GM23338 (cell line): ENCODE data around the gene SNPH. TPM values are rescaled to one million over a fixed set of nuclear protein-coding genes. Genes with fewer than 3 reads are reported as not detected.

ENCODE experiments used
- ATAC-seq: fragments of 200-7000 bp; cut with Tn5 transposase; 3 replicates; pipeline ENCODE4 v1.9.1; 2020
- DNase-seq: peaks from one replicate; pipeline ENCODE4 v3.0.0-alpha.2; 2015; ENCODE audit warnings: low spot score
- H2AFZ ChIP-seq: fragments of 200-600 bp; sonication (generic); 2 replicates; pipeline ENCODE4 v1.8.0; 2016; ENCODE audit warnings: antibody characterized with exemption, mild to moderate bottlenecking, moderate library complexity
- H3F3A ChIP-seq: fragments of 200-600 bp; sonication (generic); replicated peaks from 2 replicates; pipeline ENCODE4 v1.8.0; 2017; ENCODE audit warnings: antibody characterized with exemption, mixed run types, low read depth
- H3K27ac ChIP-seq: fragments of 200-600 bp; sonication (generic); 2 replicates; pipeline ENCODE4 v1.6.1; 2016; ENCODE audit warnings: low read depth
- H3K27me3 ChIP-seq: fragments of 200-600 bp; sonication (generic); 2 replicates; pipeline ENCODE4 v1.8.0; 2016; ENCODE audit warnings: mild to moderate bottlenecking, mixed run types, moderate library complexity; ENCODE audit not compliant: insufficient read depth
- H3K36me3 ChIP-seq: fragments of 200-600 bp; sonication (generic); 2 replicates; pipeline ENCODE4 v1.8.0; 2016; ENCODE audit warnings: mild to moderate bottlenecking; ENCODE audit not compliant: insufficient read depth
- H3K4me1 ChIP-seq: fragments of 200-600 bp; sonication (generic); 2 replicates; pipeline ENCODE4 v1.8.0; 2016; ENCODE audit warnings: mild to moderate bottlenecking, moderate library complexity; ENCODE audit not compliant: insufficient read depth
- H3K4me2 ChIP-seq: fragments of 200-600 bp; sonication (generic); 2 replicates; pipeline ENCODE4 v1.7.1; 2017; ENCODE audit warnings: mixed run types
- H3K4me3 ChIP-seq: fragments of 200-600 bp; sonication (generic); 2 replicates; pipeline ENCODE4 v1.6.1; 2016; ENCODE audit warnings: mixed run types
- H3K79me2 ChIP-seq: fragments of 200-600 bp; sonication (generic); replicated peaks from 2 replicates; pipeline ENCODE4 v1.8.0; 2017; ENCODE audit warnings: mild to moderate bottlenecking; ENCODE audit not compliant: insufficient read depth
- H3K9me2 ChIP-seq: fragments of 200-600 bp; sonication (generic); 2 replicates; pipeline ENCODE4 v1.8.0; 2017; ENCODE audit not compliant: insufficient read depth
- H4K20me1 ChIP-seq: fragments of 200-600 bp; sonication (generic); replicated peaks from 2 replicates; pipeline ENCODE4 v1.8.0; 2017; ENCODE audit warnings: mild to moderate bottlenecking; ENCODE audit not compliant: insufficient read depth
- H3K27ac Mint-ChIP-seq: 2 replicates; pipeline ENCODE4 v1.8.0; 2020; ENCODE audit warnings: inconsistent platforms, mild to moderate bottlenecking, moderate library complexity, mixed read lengths
- H3K27me3 Mint-ChIP-seq: 3 replicates; pipeline ENCODE4 v1.8.0; 2022; ENCODE audit warnings: low read depth, mild to moderate bottlenecking, moderate library complexity, mixed read lengths, inconsistent platforms; ENCODE audit not compliant: insufficient read depth, poor library complexity
- H3K36me3 Mint-ChIP-seq: 3 replicates; pipeline ENCODE4 v1.8.0; 2021; ENCODE audit warnings: low read depth, mild to moderate bottlenecking, inconsistent platforms, moderate library complexity, mixed read lengths
- H3K4me1 Mint-ChIP-seq: 3 replicates; pipeline ENCODE4 v1.8.0; 2020; ENCODE audit warnings: mild to moderate bottlenecking, inconsistent platforms, mixed read lengths
- H3K4me3 Mint-ChIP-seq: 3 replicates; pipeline ENCODE4 v1.8.0; 2021; ENCODE audit warnings: moderate library complexity, mild to moderate bottlenecking, inconsistent platforms, mixed read lengths
- H3K9me3 Mint-ChIP-seq: 3 replicates; pipeline ENCODE4 v1.8.0; 2020; ENCODE audit warnings: moderate library complexity, mild to moderate bottlenecking, inconsistent platforms, mixed read lengths
- CREB1 ChIP-seq: fragments of 250-450 bp; sonication (Bioruptor Pico); IDR thresholded peaks from 2 replicates; pipeline ENCODE4 v1.5.0; 2020; ENCODE audit warnings: low read depth, mild to moderate bottlenecking, moderate library complexity
- EZH2 ChIP-seq: fragments of 200-600 bp; sonication (generic); IDR thresholded peaks from one replicate; pipeline ENCODE4 v1.8.0; 2017; ENCODE audit warnings: antibody characterized with exemption, mild to moderate bottlenecking, low read depth; ENCODE audit not compliant: unreplicated experiment
- POLR2AphosphoS5 ChIP-seq: IDR thresholded peaks from 2 replicates; pipeline ENCODE4 v1.6.1; 2016; ENCODE audit warnings: antibody characterized with exemption, low read depth
- ZNF331 ChIP-seq: fragments of 250-450 bp; sonication (Bioruptor Pico); IDR thresholded peaks from 2 replicates; pipeline ENCODE4 v1.5.0; 2020; ENCODE audit warnings: low read depth, mild to moderate bottlenecking, moderate library complexity
- polyA plus RNA-seq: library from polyadenylated mRNA; unstranded; fragments of >200 nt; fragmentation: Nextera tagmentation; extraction: Ambion mirVana; gene quantifications from 2 replicates; pipeline ENCODE4 v1.2.1, GENCODE V29; 2016
- total RNA-seq: library from RNA; depleted of rRNA; stranded (reverse); fragments of >200 nt; shearing (Covaris generic); gene quantifications from 2 replicates; pipeline ENCODE4 v1.2.3, GENCODE V29; 2014
- TF ChIP-seq, protein P1 (sequence below): IDR thresholded peaks from one replicate; pipeline ENCODE4 v1.6.1; 2018; ENCODE audit warnings: antibody characterized with exemption; ENCODE audit not compliant: unreplicated experiment
- TF ChIP-seq, protein P2 (sequence below): IDR thresholded peaks from 2 replicates; pipeline ENCODE4 v1.6.1; 2016; ENCODE audit warnings: antibody characterized with exemption
- TF ChIP-seq, protein P3 (sequence below), 2 experiments: fragments of 200-600 bp in 1 of 2; sonication (generic) in 1 of 2; conservative IDR thresholded peaks; 2 replicates each; pipeline versions ENCODE4 v1.5.1 to v1.6.1; 2016 to 2017; ENCODE audit warnings: antibody characterized with exemption in 2 of 2, low read depth in 2 of 2, mild to moderate bottlenecking in 2 of 2, moderate library complexity in 1 of 2
- TF ChIP-seq, protein P4 (sequence below): fragments of 250-450 bp; sonication (Bioruptor Pico); IDR thresholded peaks from 2 replicates; pipeline ENCODE4 v1.5.0; 2020; ENCODE audit warnings: mild to moderate bottlenecking, moderate library complexity

The SNPH gene
- total and polyA plus RNA-seq, 2 experiments from 2014 or later = 1.5 to 5.8 TPM

DNA sequence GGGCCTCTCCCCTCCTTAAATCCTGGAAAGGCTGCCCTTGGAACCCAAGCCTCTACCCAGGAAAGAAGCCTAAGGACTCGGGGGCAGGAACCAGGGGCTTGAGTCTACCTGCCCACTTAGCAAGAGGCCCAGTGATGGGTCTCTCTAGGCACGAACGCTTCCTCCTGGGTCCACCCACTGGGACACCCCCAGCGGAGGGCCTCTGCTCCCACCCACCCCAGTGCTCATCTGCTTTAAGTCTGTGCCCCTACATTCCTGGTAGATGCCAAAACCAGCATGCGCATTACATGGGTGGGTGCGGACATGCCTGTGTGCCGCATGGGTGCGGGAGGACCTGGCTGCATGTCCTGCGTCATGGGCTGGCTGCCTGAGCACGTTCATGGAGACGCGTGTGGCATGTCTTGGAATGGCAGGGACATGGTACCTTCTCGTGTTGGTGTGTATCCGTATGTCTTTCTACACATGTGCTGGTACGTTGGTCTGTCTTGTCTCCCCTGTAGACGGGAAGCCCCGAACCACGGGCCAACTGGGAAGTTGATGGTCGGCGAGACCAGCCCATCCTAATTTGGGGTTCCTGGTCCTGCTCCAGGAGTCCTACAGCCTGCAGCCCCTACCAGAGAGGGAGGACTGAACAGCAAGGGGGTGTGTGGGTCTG, 29.3 kb downstream of the SNPH start (continued):
- TF ChIP-seq, protein P1, sequence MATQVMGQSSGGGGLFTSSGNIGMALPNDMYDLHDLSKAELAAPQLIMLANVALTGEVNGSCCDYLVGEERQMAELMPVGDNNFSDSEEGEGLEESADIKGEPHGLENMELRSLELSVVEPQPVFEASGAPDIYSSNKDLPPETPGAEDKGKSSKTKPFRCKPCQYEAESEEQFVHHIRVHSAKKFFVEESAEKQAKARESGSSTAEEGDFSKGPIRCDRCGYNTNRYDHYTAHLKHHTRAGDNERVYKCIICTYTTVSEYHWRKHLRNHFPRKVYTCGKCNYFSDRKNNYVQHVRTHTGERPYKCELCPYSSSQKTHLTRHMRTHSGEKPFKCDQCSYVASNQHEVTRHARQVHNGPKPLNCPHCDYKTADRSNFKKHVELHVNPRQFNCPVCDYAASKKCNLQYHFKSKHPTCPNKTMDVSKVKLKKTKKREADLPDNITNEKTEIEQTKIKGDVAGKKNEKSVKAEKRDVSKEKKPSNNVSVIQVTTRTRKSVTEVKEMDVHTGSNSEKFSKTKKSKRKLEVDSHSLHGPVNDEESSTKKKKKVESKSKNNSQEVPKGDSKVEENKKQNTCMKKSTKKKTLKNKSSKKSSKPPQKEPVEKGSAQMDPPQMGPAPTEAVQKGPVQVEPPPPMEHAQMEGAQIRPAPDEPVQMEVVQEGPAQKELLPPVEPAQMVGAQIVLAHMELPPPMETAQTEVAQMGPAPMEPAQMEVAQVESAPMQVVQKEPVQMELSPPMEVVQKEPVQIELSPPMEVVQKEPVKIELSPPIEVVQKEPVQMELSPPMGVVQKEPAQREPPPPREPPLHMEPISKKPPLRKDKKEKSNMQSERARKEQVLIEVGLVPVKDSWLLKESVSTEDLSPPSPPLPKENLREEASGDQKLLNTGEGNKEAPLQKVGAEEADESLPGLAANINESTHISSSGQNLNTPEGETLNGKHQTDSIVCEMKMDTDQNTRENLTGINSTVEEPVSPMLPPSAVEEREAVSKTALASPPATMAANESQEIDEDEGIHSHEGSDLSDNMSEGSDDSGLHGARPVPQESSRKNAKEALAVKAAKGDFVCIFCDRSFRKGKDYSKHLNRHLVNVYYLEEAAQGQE = no peak
- no peak for TF ChIP-seq ZNF331
- TF ChIP-seq CREB1 (CRISPR knock-in tag) = no peak
- no peak for TF ChIP-seq POLR2AphosphoS5
- no peak for TF ChIP-seq EZH2
- TF ChIP-seq, protein P2, sequence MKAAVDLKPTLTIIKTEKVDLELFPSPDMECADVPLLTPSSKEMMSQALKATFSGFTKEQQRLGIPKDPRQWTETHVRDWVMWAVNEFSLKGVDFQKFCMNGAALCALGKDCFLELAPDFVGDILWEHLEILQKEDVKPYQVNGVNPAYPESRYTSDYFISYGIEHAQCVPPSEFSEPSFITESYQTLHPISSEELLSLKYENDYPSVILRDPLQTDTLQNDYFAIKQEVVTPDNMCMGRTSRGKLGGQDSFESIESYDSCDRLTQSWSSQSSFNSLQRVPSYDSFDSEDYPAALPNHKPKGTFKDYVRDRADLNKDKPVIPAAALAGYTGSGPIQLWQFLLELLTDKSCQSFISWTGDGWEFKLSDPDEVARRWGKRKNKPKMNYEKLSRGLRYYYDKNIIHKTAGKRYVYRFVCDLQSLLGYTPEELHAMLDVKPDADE = no peak
- TF ChIP-seq, protein P3, sequence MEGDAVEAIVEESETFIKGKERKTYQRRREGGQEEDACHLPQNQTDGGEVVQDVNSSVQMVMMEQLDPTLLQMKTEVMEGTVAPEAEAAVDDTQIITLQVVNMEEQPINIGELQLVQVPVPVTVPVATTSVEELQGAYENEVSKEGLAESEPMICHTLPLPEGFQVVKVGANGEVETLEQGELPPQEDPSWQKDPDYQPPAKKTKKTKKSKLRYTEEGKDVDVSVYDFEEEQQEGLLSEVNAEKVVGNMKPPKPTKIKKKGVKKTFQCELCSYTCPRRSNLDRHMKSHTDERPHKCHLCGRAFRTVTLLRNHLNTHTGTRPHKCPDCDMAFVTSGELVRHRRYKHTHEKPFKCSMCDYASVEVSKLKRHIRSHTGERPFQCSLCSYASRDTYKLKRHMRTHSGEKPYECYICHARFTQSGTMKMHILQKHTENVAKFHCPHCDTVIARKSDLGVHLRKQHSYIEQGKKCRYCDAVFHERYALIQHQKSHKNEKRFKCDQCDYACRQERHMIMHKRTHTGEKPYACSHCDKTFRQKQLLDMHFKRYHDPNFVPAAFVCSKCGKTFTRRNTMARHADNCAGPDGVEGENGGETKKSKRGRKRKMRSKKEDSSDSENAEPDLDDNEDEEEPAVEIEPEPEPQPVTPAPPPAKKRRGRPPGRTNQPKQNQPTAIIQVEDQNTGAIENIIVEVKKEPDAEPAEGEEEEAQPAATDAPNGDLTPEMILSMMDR (conservative IDR thresholded peaks at IDR 0.05; ENCODE audit: low read depth in 2 of 2) = no peak

DNA sequence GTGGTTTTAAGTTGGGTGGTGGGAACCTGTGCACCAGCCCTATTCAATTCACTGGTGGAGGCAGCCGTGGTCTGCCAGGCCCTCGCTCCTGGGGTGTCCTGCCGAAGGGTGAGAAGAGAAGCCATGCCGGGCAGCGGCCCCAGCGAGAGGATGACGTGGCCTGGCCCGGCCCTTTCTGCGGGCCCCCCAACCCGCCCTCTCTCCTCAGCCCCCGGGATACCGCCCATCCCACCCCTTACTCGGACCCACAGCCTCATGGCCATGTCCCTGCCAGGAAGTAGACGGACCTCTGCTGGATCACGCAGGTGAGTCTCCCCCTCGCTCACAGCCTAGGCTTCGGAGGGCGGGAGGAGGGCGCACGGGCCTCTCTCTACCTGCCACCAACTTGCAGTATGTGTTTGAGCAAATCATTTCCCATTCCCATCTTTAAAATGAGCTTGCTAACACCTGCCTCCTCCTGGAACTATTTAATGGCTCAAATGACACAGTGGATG, 30.1 kb downstream of the SNPH start:
- H3K27ac ChIP-seq = no peak overlapping the region
- no peak overlapping the region for H3K27ac Mint-ChIP-seq
- no peaks in the 10 kb centered on the region for H3K79me2 ChIP-seq
- ATAC-seq (no peak), DNase-seq (no peak)
- no peak overlapping the region for H3K4me3 Mint-ChIP-seq
- H3F3A ChIP-seq = no peaks in the 10 kb centered on the region
- no peak overlapping the region for H2AFZ ChIP-seq
- H3K27me3 Mint-ChIP-seq = peaks cover 7% of the 10 kb centered on the region
- no peaks in the 10 kb centered on the region for H3K36me3 ChIP-seq
- TF ChIP-seq, protein P2 = no peak
- TF ChIP-seq POLR2AphosphoS5 (no peak), ZNF331 (no peak)
- TF ChIP-seq, protein P4, sequence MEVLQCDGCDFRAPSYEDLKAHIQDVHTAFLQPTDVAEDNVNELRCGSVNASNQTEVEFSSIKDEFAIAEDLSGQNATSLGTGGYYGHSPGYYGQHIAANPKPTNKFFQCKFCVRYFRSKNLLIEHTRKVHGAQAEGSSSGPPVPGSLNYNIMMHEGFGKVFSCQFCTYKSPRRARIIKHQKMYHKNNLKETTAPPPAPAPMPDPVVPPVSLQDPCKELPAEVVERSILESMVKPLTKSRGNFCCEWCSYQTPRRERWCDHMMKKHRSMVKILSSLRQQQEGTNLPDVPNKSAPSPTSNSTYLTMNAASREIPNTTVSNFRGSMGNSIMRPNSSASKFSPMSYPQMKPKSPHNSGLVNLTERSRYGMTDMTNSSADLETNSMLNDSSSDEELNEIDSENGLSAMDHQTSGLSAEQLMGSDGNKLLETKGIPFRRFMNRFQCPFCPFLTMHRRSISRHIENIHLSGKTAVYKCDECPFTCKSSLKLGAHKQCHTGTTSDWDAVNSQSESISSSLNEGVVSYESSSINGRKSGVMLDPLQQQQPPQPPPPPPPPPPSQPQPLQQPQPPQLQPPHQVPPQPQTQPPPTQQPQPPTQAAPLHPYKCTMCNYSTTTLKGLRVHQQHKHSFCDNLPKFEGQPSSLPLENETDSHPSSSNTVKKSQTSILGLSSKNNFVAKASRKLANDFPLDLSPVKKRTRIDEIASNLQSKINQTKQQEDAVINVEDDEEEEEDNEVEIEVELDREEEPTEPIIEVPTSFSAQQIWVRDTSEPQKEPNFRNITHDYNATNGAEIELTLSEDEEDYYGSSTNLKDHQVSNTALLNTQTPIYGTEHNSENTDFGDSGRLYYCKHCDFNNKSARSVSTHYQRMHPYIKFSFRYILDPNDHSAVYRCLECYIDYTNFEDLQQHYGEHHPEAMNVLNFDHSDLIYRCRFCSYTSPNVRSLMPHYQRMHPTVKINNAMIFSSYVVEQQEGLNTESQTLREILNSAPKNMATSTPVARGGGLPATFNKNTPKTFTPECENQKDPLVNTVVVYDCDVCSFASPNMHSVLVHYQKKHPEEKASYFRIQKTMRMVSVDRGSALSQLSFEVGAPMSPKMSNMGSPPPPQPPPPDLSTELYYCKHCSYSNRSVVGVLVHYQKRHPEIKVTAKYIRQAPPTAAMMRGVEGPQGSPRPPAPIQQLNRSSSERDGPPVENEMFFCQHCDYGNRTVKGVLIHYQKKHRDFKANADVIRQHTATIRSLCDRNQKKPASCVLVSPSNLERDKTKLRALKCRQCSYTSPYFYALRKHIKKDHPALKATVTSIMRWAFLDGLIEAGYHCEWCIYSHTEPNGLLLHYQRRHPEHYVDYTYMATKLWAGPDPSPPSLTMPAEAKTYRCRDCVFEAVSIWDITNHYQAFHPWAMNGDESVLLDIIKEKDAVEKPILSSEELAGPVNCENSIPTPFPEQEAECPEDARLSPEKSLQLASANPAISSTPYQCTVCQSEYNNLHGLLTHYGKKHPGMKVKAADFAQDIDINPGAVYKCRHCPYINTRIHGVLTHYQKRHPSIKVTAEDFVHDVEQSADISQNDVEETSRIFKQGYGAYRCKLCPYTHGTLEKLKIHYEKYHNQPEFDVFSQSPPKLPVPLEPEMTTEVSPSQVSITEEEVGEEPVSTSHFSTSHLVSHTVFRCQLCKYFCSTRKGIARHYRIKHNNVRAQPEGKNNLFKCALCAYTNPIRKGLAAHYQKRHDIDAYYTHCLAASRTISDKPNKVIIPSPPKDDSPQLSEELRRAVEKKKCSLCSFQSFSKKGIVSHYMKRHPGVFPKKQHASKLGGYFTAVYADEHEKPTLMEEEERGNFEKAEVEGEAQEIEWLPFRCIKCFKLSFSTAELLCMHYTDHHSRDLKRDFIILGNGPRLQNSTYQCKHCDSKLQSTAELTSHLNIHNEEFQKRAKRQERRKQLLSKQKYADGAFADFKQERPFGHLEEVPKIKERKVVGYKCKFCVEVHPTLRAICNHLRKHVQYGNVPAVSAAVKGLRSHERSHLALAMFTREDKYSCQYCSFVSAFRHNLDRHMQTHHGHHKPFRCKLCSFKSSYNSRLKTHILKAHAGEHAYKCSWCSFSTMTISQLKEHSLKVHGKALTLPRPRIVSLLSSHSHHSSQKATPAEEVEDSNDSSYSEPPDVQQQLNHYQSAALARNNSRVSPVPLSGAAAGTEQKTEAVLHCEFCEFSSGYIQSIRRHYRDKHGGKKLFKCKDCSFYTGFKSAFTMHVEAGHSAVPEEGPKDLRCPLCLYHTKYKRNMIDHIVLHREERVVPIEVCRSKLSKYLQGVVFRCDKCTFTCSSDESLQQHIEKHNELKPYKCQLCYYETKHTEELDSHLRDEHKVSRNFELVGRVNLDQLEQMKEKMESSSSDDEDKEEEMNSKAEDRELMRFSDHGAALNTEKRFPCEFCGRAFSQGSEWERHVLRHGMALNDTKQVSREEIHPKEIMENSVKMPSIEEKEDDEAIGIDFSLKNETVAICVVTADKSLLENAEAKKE (CRISPR knock-in tag) = no peak
- H3K4me3 ChIP-seq = no peak overlapping the region
- no peaks in the 10 kb centered on the region for H3K9me2 ChIP-seq
- H3K4me2 ChIP-seq = no peak overlapping the region
- no peaks in the 10 kb centered on the region for H3K4me1 ChIP-seq
- no peaks in the 10 kb centered on the region for H3K27me3 ChIP-seq
- H3K9me3 Mint-ChIP-seq = no peaks in the 10 kb centered on the region
- H4K20me1 ChIP-seq = no peaks in the 10 kb centered on the region
- H3K36me3 Mint-ChIP-seq = no peaks in the 10 kb centered on the region; the same call in 2 of the 3 replicates
- H3K4me1 Mint-ChIP-seq = peaks cover 5% of the 10 kb centered on the region
